Liver (tissue), 9 donors: ENCODE data around the gene DNAH2. TPM values are rescaled to one million over a fixed set of nuclear protein-coding genes. Genes with fewer than 3 reads are reported as not detected.

Source experiments
- DNase-seq: peaks from one replicate; pipeline ENCODE4 v3.0.0-alpha.2; 2017; ENCODE audit warnings: low spot score
- H3K27ac ChIP-seq, 2 donors: one replicate each; pipeline ENCODE4 v1.7.0; 2013; ENCODE audit warnings: inconsistent platforms in 2 of 2, low read length in 2 of 2, control low read depth in 1 of 2, low read depth in 1 of 2, mild to moderate bottlenecking in 1 of 2
- H3K27me3 ChIP-seq, 4 donors: one replicate each; pipeline versions ENCODE4 v1.6.1 to v1.7.0; 2013; ENCODE audit warnings: low read length in 3 of 4, inconsistent platforms in 1 of 4, mild to moderate bottlenecking in 1 of 4, moderate library complexity in 1 of 4; ENCODE audit not compliant: control insufficient read depth in 4 of 4, insufficient read depth in 4 of 4
- H3K36me3 ChIP-seq, 4 donors: one replicate each; pipeline versions ENCODE4 v1.6.1 to v1.7.0; 2013; ENCODE audit warnings: low read length in 3 of 4, mild to moderate bottlenecking in 3 of 4, low read depth in 1 of 4, moderate library complexity in 1 of 4; ENCODE audit not compliant: control insufficient read depth in 4 of 4, insufficient read depth in 3 of 4
- H3K4me1 ChIP-seq, 4 donors: one replicate each; pipeline versions ENCODE4 v1.6.1 to v1.7.0; 2013; ENCODE audit warnings: low read length in 3 of 4, mild to moderate bottlenecking in 3 of 4, moderate library complexity in 1 of 4; ENCODE audit not compliant: control insufficient read depth in 4 of 4, insufficient read depth in 4 of 4
- H3K4me3 ChIP-seq, 3 donors: one replicate each; pipeline versions ENCODE4 v1.6.1 to v1.7.0; 2013; ENCODE audit warnings: low read length in 3 of 3, control low read depth in 1 of 3, low read depth in 1 of 3, mild to moderate bottlenecking in 1 of 3
- H3K9ac ChIP-seq, 2 donors: one replicate each; pipeline ENCODE4 v1.7.0; 2013; ENCODE audit warnings: low read length in 2 of 2, mild to moderate bottlenecking in 2 of 2, moderate library complexity in 2 of 2, control low read depth in 1 of 2, low read depth in 1 of 2
- H3K9me3 ChIP-seq, 4 donors: one replicate each; pipeline versions ENCODE4 v1.6.1 to v1.7.0; 2013; ENCODE audit warnings: low read length in 3 of 4; ENCODE audit not compliant: control insufficient read depth in 4 of 4
- ATF3 ChIP-seq: IDR thresholded peaks from 2 replicates; pipeline ENCODE4 v1.6.1; 2016; ENCODE audit warnings: antibody characterized with exemption
- EGR1 ChIP-seq, 2 donors: IDR thresholded peaks; 2 replicates each; pipeline ENCODE4 v1.6.1; 2016 to 2018; ENCODE audit warnings: antibody characterized with exemption in 2 of 2, low read depth in 2 of 2
- FOXA1 ChIP-seq: IDR thresholded peaks from 2 replicates; pipeline ENCODE4 v1.6.1; 2016; ENCODE audit warnings: antibody characterized with exemption
- FOXA2 ChIP-seq: IDR thresholded peaks from 2 replicates; pipeline ENCODE4 v1.6.1; 2016; ENCODE audit warnings: antibody characterized with exemption
- GABPA ChIP-seq, 2 donors: IDR thresholded peaks in 1 of 2; conservative IDR thresholded peaks in 1 of 2; 2 replicates each; pipeline ENCODE4 v1.6.1; 2016; ENCODE audit warnings: antibody characterized with exemption in 2 of 2, mild to moderate bottlenecking in 1 of 2, moderate library complexity in 1 of 2
- HNF4A ChIP-seq, 2 donors: conservative IDR thresholded peaks; 2 replicates each; pipeline ENCODE4 v1.6.1; 2016; ENCODE audit warnings: antibody characterized with exemption in 2 of 2, mild to moderate bottlenecking in 2 of 2
- HNF4G ChIP-seq: IDR thresholded peaks from 2 replicates; pipeline ENCODE4 v1.6.1; 2016; ENCODE audit warnings: antibody characterized with exemption
- JUND ChIP-seq, 2 donors: IDR thresholded peaks; 2 replicates each; pipeline ENCODE4 v1.6.1; 2016; ENCODE audit warnings: antibody characterized with exemption in 2 of 2
- MAX ChIP-seq: IDR thresholded peaks from 2 replicates; pipeline ENCODE4 v1.6.1; 2016; ENCODE audit warnings: antibody characterized with exemption
- NR2F2 ChIP-seq: IDR thresholded peaks from 2 replicates; pipeline ENCODE4 v1.6.1; 2016; ENCODE audit warnings: antibody characterized with exemption
- RAD21 ChIP-seq, 2 donors: IDR thresholded peaks; 2 replicates each; pipeline ENCODE4 v1.6.1; 2016; ENCODE audit warnings: antibody characterized with exemption in 2 of 2, mild to moderate bottlenecking in 2 of 2
- RXRA ChIP-seq, 2 donors: IDR thresholded peaks; 2 replicates each; pipeline ENCODE4 v1.6.1; 2017 to 2018; ENCODE audit warnings: antibody characterized with exemption in 2 of 2, mild to moderate bottlenecking in 1 of 2
- SP1 ChIP-seq: IDR thresholded peaks from 2 replicates; pipeline ENCODE4 v1.6.1; 2018; ENCODE audit warnings: antibody characterized with exemption, mild to moderate bottlenecking
- TAF1 ChIP-seq: conservative IDR thresholded peaks from 2 replicates; pipeline ENCODE4 v1.6.1; 2016; ENCODE audit warnings: antibody characterized with exemption, mild to moderate bottlenecking
- YY1 ChIP-seq: IDR thresholded peaks from 2 replicates; pipeline ENCODE4 v1.6.1; 2016; ENCODE audit warnings: antibody characterized with exemption, mild to moderate bottlenecking
- WGBS: extraction: QIAGEN DNeasy Blood & Tissue Kit; methylation state at CpG from one replicate; pipeline ENCODE4 v1.1.7; 2013; 5-methylcytosine and 5-hydroxymethylcytosine counted together
- polyA plus RNA-seq, 2 donors: library from polyadenylated mRNA; stranded (reverse) in 1 of 2; unstranded in 1 of 2; fragments of 200-250 nt in 1 of 2; fragments of >200 nt in 1 of 2; fragmentation: Nextera tagmentation in 1 of 2; extraction: Ambion mirVana in 1 of 2; gene quantifications; one replicate each; pipeline versions ENCODE4 v1.2.1 to v1.2.3, GENCODE V29; 2013 to 2015
- total RNA-seq, 2 donors: library from RNA; depleted of rRNA; stranded (reverse); fragments of >200 nt; gene quantifications; one replicate each; pipeline ENCODE4 v1.2.3, GENCODE V29; 2014
- TF ChIP-seq, protein P1 (sequence below): IDR thresholded peaks from 2 replicates; pipeline ENCODE4 v1.6.1; 2016; ENCODE audit warnings: antibody characterized with exemption
- TF ChIP-seq, protein P2 (sequence below): fragments of 150-350 bp; IDR thresholded peaks from 2 replicates; pipeline ENCODE4 v1.5.1; 2017; ENCODE audit warnings: improper control_type of control experiment, low read depth, low read length; ENCODE audit not compliant: missing input control
- TF ChIP-seq, protein P3 (sequence below): IDR thresholded peaks from 2 replicates; pipeline ENCODE4 v1.6.1; 2016; ENCODE audit warnings: antibody characterized with exemption, mild to moderate bottlenecking
- donor health status: healthy.
- donor health status: healthy.
- donor health status: healthy.
- donor health status: healthy.
- donor health status: healthy.

DNAH2 gene
- total and polyA plus RNA-seq, 4 donors, result under 0.01 to 0.25 (median 0.05) TPM

DNA sequence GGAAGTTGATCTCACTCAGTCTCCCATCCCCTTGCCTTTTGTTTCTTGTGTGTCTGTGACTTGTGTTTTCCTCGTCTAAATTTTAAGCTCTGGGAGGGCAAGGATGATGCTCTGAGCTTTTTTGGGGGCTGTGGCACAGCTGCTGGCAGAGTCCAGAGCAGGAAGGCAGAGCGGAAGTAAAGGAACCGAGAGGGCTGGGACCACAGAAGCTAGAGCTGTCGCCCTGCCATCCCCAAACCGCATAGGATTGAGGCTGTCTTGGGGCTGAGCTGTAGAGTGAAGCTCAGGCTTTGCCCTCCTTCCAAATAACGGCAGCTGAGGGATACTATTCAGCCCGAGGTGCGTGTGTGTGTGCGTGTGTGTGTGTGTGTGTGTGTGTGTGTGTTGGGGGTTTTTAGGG is 3.8 kb upstream of the DNAH2 start:
- peaks cover 0 to 27% (median 10%) of the 10 kb centered on the region in 4 donors for H3K27me3 ChIP-seq
- 34% methylated on average over 9 of the region's 9 CpGs for WGBS
- no peak for DNase-seq

GRCh38 chr17:7714721-7715594 is 2.6 kb upstream of the DNAH2 start:
- Histone ChIP-seq H3K36me3 (no peaks in the 10 kb centered on the region), H3K27me3 (peaks cover 0 to 27% (median 10%) of the 10 kb centered on the region in 4 donors), H3K4me3 (no peak overlapping the region), H3K27ac (no peak overlapping the region), H3K9me3 (no peaks in the 10 kb centered on the region), H3K4me1 (peaks cover 3 to 14% (median 10%) of the 10 kb centered on the region in 4 donors), H3K9ac (no peak overlapping the region)
- TF ChIP-seq RAD21 (IDR thresholded peaks at IDR 0.05) (no peak), JUND (IDR thresholded peaks at IDR 0.05) (no peak), TAF1 (no peak), EGR1 (IDR thresholded peaks at IDR 0.05; ENCODE audit: low read depth in 2 of 2) (no peak), NR2F2 (no peak), RXRA (IDR thresholded peaks at IDR 0.05) (no peak), HNF4G (no peak), FOXA2 (no peak), GABPA (IDR thresholded peaks at IDR 0.05 in 1 of 2, conservative IDR thresholded peaks at IDR 0.05 in 1 of 2) (no peak), ATF3 (no peak), MAX (no peak), FOXA1 (no peak), SP1 (no peak), YY1 (no peak), HNF4A (conservative IDR thresholded peaks at IDR 0.05) (no peak)
- TF ChIP-seq, protein P1, sequence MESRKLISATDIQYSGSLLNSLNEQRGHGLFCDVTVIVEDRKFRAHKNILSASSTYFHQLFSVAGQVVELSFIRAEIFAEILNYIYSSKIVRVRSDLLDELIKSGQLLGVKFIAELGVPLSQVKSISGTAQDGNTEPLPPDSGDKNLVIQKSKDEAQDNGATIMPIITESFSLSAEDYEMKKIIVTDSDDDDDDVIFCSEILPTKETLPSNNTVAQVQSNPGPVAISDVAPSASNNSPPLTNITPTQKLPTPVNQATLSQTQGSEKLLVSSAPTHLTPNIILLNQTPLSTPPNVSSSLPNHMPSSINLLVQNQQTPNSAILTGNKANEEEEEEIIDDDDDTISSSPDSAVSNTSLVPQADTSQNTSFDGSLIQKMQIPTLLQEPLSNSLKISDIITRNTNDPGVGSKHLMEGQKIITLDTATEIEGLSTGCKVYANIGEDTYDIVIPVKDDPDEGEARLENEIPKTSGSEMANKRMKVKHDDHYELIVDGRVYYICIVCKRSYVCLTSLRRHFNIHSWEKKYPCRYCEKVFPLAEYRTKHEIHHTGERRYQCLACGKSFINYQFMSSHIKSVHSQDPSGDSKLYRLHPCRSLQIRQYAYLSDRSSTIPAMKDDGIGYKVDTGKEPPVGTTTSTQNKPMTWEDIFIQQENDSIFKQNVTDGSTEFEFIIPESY, result no peak
- TF ChIP-seq, protein P2, sequence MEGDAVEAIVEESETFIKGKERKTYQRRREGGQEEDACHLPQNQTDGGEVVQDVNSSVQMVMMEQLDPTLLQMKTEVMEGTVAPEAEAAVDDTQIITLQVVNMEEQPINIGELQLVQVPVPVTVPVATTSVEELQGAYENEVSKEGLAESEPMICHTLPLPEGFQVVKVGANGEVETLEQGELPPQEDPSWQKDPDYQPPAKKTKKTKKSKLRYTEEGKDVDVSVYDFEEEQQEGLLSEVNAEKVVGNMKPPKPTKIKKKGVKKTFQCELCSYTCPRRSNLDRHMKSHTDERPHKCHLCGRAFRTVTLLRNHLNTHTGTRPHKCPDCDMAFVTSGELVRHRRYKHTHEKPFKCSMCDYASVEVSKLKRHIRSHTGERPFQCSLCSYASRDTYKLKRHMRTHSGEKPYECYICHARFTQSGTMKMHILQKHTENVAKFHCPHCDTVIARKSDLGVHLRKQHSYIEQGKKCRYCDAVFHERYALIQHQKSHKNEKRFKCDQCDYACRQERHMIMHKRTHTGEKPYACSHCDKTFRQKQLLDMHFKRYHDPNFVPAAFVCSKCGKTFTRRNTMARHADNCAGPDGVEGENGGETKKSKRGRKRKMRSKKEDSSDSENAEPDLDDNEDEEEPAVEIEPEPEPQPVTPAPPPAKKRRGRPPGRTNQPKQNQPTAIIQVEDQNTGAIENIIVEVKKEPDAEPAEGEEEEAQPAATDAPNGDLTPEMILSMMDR, result no peak
- TF ChIP-seq, protein P3, sequence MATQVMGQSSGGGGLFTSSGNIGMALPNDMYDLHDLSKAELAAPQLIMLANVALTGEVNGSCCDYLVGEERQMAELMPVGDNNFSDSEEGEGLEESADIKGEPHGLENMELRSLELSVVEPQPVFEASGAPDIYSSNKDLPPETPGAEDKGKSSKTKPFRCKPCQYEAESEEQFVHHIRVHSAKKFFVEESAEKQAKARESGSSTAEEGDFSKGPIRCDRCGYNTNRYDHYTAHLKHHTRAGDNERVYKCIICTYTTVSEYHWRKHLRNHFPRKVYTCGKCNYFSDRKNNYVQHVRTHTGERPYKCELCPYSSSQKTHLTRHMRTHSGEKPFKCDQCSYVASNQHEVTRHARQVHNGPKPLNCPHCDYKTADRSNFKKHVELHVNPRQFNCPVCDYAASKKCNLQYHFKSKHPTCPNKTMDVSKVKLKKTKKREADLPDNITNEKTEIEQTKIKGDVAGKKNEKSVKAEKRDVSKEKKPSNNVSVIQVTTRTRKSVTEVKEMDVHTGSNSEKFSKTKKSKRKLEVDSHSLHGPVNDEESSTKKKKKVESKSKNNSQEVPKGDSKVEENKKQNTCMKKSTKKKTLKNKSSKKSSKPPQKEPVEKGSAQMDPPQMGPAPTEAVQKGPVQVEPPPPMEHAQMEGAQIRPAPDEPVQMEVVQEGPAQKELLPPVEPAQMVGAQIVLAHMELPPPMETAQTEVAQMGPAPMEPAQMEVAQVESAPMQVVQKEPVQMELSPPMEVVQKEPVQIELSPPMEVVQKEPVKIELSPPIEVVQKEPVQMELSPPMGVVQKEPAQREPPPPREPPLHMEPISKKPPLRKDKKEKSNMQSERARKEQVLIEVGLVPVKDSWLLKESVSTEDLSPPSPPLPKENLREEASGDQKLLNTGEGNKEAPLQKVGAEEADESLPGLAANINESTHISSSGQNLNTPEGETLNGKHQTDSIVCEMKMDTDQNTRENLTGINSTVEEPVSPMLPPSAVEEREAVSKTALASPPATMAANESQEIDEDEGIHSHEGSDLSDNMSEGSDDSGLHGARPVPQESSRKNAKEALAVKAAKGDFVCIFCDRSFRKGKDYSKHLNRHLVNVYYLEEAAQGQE, result no peak
- 65% methylated on average over 10 of the region's 10 CpGs for WGBS
- DNase-seq, result no peak

More for the DNA sequence above, 3.8 kb upstream of the DNAH2 start:
- Histone ChIP-seq H3K9me3 (no peaks in the 10 kb centered on the region), H3K4me1 (peaks cover 3 to 14% (median 10%) of the 10 kb centered on the region in 4 donors), H3K36me3 (no peaks in the 10 kb centered on the region), H3K4me3 (no peak overlapping the region), H3K27ac (no peak overlapping the region), H3K9ac (no peak overlapping the region)
- TF ChIP-seq TAF1, result no peak
